LNCaP clone FGC (cell line): Measurements from ENCODE around the gene SH2D6.

Source experiments
- DNase-seq: peaks from one replicate; pipeline ENCODE4 v3.0.0-alpha.2; 2011; ENCODE audit warnings: low read depth
- H3K4me3 ChIP-seq: 2 replicates; pipeline ENCODE4 v1.5.1; 2011; ENCODE audit warnings: mild to moderate bottlenecking, low read depth, low read length, control low read depth
- CTCF ChIP-seq: IDR thresholded peaks from 2 replicates; pipeline ENCODE4 v1.5.1; 2012; ENCODE audit warnings: mild to moderate bottlenecking; ENCODE audit not compliant: control insufficient read depth, insufficient read depth; ENCODE audit errors: extremely low read depth

The SH2D6 gene

DNA sequence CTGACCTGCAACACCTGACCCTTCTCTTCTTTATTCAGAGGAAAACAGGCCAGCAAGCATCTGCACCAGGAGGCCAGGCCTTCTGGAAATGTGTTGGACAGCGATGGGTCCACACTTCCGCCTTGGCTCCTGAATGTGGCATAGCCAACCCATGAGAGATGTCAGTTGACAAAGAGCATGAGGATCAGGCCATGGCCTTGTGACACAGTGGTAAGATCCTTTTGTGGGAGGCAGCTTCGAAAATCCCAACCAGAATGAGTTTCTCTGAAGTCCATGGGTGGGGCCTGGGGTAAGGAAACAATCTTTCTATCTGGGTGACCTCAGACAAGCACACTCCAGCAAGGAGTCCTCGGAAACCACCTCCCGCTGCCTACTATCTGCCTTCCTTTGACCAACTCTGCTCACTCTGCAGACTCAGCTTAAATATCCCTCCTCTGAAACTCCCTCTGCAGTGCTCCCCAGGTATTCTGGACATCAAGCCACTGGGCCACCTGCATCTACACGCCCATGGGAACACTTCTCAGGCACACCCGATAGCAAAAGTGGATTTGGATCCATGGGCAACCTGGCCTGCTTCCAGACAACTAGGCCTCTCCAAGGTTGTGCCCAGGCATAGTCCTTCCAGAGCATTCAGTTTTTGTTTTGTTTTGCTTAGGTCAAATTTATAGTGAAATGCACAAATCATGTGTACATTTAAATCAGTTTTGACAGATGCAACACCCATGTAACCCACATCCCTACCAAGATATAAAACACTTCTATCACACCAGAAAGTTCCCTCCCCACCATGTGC is 3.6 kb upstream of the SH2D6 start:
- H3K4me3 ChIP-seq, result no peak overlapping the region
- TF ChIP-seq CTCF, result no peak
- DNase-seq, result no peak

DNA sequence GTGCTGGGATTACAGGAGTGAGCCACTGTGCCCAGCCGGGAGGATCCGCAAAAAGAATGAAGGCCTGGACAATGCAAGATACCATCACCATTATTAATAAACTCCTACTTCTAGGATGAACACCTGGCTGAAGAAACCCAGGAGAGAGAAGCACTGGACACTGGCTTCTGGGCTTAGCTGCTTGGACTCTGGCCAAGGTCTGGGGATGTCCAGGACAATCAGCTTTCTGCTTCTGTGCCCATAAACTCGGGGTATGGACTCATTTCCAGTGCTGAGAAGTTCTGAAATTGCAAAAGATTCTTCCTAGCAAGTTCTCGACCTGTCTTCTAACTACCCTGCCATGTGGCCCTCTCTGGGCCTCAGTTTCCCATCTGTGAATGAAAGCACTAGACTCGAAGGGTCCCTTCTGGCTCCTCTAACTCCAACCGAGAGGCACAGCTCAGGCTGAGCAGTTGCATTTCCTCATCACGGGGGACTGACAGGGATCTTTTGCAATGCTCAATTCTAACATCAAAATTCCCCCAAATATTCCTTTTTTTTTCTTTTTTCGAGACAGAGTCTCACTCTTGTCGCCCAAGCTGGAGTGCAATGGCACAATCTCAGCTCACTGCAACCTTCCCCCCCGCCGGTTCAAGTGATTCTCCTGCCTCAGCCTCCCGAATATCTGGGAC is 2.4 kb upstream of the SH2D6 start:
- TF ChIP-seq CTCF, result no peak
- no peak overlapping the region for H3K4me3 ChIP-seq
- no peak for DNase-seq

- peak overlapping the region; percentile 67 for H3K4me3 ChIP-seq
- no peak for TF ChIP-seq CTCF
- DNase-seq, result no peak
Observed at GRCh38 chr2:85419009-85419675, 628 bp downstream of the SH2D6 start.

DNA sequence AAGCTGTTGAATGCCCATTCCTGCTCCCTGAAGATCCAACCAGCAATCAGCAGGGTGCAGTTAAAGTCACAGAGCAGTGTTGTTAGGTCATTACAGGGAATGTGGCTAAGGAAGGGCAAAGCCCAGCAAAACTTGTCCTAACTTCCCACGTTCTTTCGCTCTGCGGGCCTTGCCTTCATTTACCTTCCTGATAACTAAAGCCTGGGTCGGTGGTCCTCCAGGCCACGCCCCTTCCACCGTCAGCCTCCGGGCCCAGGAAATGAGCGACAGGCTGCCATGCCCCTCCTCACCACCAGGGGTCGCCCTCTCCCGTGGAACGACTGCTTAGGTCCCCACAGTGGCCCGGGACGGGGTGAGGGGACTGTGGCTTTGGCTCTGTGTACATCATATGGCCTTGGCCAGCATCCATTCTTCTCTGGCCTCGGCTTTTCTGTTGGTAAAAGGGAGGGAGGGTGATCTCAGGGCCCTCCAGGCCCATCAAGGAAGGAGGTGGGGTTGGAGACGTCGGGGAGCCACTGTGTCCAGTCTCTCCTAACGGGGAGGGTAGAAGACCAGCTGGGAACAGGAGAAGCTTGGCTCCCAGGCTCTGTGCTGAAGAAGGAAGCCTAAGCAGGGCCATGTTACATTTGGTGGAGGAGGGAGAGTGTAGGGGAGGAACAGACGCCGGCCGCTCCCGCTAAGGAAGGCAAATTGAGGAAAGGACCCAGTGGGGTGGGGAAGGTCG is 2.2 kb downstream of the SH2D6 start:
- DNase-seq, result peak; percentile 63
- TF ChIP-seq CTCF, result peak; percentile 96
- H3K4me3 ChIP-seq, result no peak overlapping the region

DNA sequence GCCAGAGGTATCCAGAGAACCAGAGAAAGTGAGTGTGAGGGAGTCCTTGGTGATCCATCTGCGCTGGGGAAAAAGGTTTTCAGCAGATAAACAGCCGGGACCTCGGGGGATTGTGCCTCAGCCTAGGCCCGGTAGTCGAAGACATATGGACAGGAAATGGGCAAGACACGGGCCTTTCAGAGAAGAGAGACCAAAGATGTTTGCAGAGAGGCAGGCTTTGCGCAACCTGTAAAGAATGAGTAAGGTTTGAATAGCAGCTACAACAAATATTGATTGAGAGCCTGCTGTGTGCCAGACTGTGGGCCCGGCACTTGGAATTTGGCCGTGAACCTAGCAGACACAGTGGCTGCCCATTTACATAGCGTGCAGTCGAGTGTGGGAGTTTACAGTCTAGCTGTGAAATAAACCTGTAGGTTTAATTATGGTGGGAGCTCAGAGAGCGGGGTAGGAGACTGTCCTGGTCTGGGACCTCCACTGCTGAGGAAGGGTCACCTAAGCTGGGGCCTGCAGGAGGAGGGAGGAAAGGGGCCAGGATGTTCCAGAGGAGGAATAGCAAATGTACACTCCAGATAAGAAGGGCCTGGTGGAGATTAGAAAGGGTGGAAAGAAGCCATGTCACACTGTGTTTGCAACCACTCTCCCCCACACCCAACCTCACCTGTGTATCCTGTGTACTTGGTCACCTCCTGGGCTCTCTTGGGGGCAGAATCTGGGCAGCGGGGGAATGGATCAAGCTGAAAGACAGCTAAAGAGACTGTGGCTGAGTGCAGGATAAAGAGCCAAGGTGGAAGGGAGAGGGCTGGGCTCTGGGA is 3.0 kb downstream of the SH2D6 start:
- peak; percentile 94 for DNase-seq
- TF ChIP-seq CTCF, result no peak
- H3K4me3 ChIP-seq, result no peak overlapping the region

DNA sequence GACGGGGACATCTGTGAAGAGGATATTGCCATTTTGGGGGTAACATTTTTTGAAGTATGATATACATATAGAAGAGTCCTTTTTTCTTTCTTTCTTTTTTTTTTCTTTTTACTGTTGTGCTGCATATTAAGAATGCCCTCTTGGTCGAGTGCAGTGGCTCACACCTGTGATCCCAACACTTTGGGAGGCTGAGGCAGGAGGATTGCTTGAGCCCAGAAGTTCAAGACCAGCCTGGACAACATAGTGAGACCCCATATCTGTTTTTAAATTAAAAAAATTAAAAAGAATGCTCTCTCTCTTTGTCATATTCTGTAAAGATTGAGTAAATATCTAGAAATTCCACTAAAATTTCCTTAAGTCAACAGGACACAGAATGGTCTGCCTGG is 3.6 kb downstream of the SH2D6 start:
- H3K4me3 ChIP-seq, result no peak overlapping the region
- DNase-seq, result no peak
- no peak for TF ChIP-seq CTCF
